Putamen (tissue), 1 donor: ENCODE data around the gene PTGIS.

ENCODE experiments used
- DNase-seq: peaks from one replicate; pipeline ENCODE4 v3.0.0-alpha.2; 2016; ENCODE audit warnings: low spot score

Gene PTGIS

GRCh38 chr20:49469060-49469459, 98.9 kb downstream of the PTGIS start:
- no peak for DNase-seq

- DNase-seq = peak; percentile 70
These were observed 99.5 kb downstream of the PTGIS start for GRCh38 chr20:49468412-49468811.

- DNase-seq = no peak
These were observed 101.6 kb downstream of the PTGIS start for GRCh38 chr20:49466114-49466912.

GRCh38 chr20:49464556-49464955, 103.4 kb downstream of the PTGIS start:
- no peak for DNase-seq

GRCh38 chr20:49462626-49463025, 105.3 kb downstream of the PTGIS start:
- DNase-seq = no peak

GRCh38 chr20:49461894-49462620, 105.9 kb downstream of the PTGIS start:
- DNase-seq = no peak

- DNase-seq = no peak
These were observed 107.0 kb downstream of the PTGIS start for GRCh38 chr20:49460916-49461315.

GRCh38 chr20:49460131-49460530, 107.8 kb downstream of the PTGIS start:
- no peak for DNase-seq

GRCh38 chr20:49459684-49460083, 108.3 kb downstream of the PTGIS start:
- DNase-seq = no peak

- DNase-seq = no peak
These were observed 110.5 kb downstream of the PTGIS start for GRCh38 chr20:49457444-49457843.

- no peak for DNase-seq
These were observed 111.3 kb downstream of the PTGIS start for GRCh38 chr20:49456646-49457045.

- no peak for DNase-seq
These were observed 112.2 kb downstream of the PTGIS start for GRCh38 chr20:49455691-49456090.
